ENCODE measurements around the gene ANKRD29. TPM values are rescaled to one million over a fixed set of nuclear protein-coding genes. Genes with fewer than 3 reads are reported as not detected.
A peak's percentile ranks its signal among the peaks of the same experiment; 100 is the strongest.

The ANKRD29 gene
- total and polyA plus RNA-seq, 9 of the 15 experiments (the other 6 are each of a cell fraction or from before 2014, with no cell fraction given): 0.36 TPM; not detected in 8

GRCh38 chr18:23586249-23587196, 76.2 kb downstream of the ANKRD29 start, which contains the start of gene NPC1 (continued):
- TF ChIP-seq ZMIZ1 (IDR thresholded peaks at IDR 0.05; ENCODE audit: low read depth in 2 of 2, low read length in 2 of 2) (no peak), KLF1 (tag; IDR thresholded peaks at IDR 0.05) (0 out of 2 replicates have a peak, but pooled peaks have one; percentile 32), RB1 (IDR thresholded peaks at IDR 0.05; ENCODE audit: low read depth) (peak; percentile 84), ZNF184 (CRISPR knock-in tag; IDR thresholded peaks at IDR 0.05) (no peak), CBX3 (IDR thresholded peaks at IDR 0.05; ENCODE audit: borderline replicate concordance in 1 of 2, low read length in 2 of 2) (no peak), SREBF1 (IDR thresholded peaks at IDR 0.05; ENCODE audit: borderline replicate concordance, low read depth, low read length) (peak; percentile 89), ZNF384 (IDR thresholded peaks at IDR 0.05; ENCODE audit: low read depth, low read length) (peak; percentile 69), MECOM (CRISPR knock-in tag; IDR thresholded peaks at IDR 0.05) (no peak), PML (IDR thresholded peaks at IDR 0.05; ENCODE audit: low read length) (peak; percentile 44; the same call in 1 of the 2 replicates)
- TF ChIP-seq, protein P1, sequence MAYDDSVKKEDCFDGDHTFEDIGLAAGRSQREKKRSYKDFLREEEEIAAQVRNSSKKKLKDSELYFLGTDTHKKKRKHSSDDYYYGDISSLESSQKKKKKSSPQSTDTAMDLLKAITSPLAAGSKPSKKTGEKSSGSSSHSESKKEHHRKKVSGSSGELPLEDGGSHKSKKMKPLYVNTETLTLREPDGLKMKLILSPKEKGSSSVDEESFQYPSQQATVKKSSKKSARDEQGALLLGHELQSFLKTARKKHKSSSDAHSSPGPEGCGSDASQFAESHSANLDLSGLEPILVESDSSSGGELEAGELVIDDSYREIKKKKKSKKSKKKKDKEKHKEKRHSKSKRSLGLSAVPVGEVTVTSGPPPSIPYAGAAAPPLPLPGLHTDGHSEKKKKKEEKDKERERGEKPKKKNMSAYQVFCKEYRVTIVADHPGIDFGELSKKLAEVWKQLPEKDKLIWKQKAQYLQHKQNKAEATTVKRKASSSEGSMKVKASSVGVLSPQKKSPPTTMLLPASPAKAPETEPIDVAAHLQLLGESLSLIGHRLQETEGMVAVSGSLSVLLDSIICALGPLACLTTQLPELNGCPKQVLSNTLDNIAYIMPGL (CRISPR knock-in tag; IDR thresholded peaks at IDR 0.05): peak; percentile 78
